ENCODE measurements around the gene SELENOO.

Gene SELENOO

GRCh38 chr22:50250555-50251476 is 50.0 kb downstream of the SELENOO start, which contains the start of gene HDAC10:
Gene HDAC10 (minus strand): TSS chr22:50251265. CDS start chr22:50251032, 233 bp downstream.
- Histone ChIP-seq H3K79me1 (replicated peaks; ENCODE audit: low read length, poor library complexity, severe bottlenecking) (peaks cover 32% of the 10 kb centered on the region), H2BK15ac (ENCODE audit: low read depth, poor library complexity, severe bottlenecking) (no peak within 1 kb of the TSS), H3K18ac (ENCODE audit: low read depth in 1 of 2, low read length in 2 of 2) (peak within 1 kb of the TSS; percentile 84 to 94), H2AK5ac (ENCODE audit: low read length, severe bottlenecking) (peak within 1 kb of the TSS; percentile 58), H3K23ac (ENCODE audit: low read length in 2 of 2) (peak within 1 kb of the TSS in 1 of 2 experiments; percentile 61), H2BK120ac (ENCODE audit: low read depth, low read length) (peak within 1 kb of the TSS; percentile 61), H3K4me2 (ENCODE audit: low read length, poor library complexity, severe bottlenecking) (peak within 1 kb of the TSS; percentile 94), H3K9ac (ENCODE audit: low read length) (peak within 1 kb of the TSS; percentile 93), H3K27ac (ENCODE audit: low read length, poor library complexity, severe bottlenecking) (peak within 1 kb of the TSS; percentile 13), H4K8ac (ENCODE audit: low read length) (peak within 1 kb of the TSS; percentile 85), H2AFZ (ENCODE audit: low read depth, low read length) (peak within 1 kb of the TSS; percentile 67), H3K9me3 (ENCODE audit: control insufficient read depth, low read length) (no peaks in the 10 kb centered on the region), H3K14ac (ENCODE audit: low read length in 2 of 2) (peak within 1 kb of the TSS in 1 of 2 experiments; percentile 93), H4K91ac (ENCODE audit: low read length) (peak within 1 kb of the TSS; percentile 47), H3K27me3 (ENCODE audit: control insufficient read depth in 1 of 2, insufficient read depth in 1 of 2, low read length in 2 of 2) (no peaks in the 10 kb centered on the region), H3K36me3 (ENCODE audit: control insufficient read depth in 1 of 2, insufficient read depth in 2 of 2, low read depth in 1 of 2, low read length in 2 of 2) (peaks cover 23 to 78% of the 10 kb centered on the region in 2 experiments), H2BK5ac (ENCODE audit: low read depth, low read length, poor library complexity, severe bottlenecking) (peak within 1 kb of the TSS; percentile 20), H2BK12ac (ENCODE audit: low read length in 2 of 2) (peak within 1 kb of the TSS in 1 of 2 experiments; percentile 49), H3K4ac (ENCODE audit: low read depth in 1 of 2, low read length in 2 of 2) (peak within 1 kb of the TSS; percentile 71 to 95), H3K4me1 (ENCODE audit: control insufficient read depth, insufficient read depth, low read depth, low read length) (peaks cover 38% of the 10 kb centered on the region), H3K4me3 (ENCODE audit: insufficient read depth in 1 of 2, low read depth in 1 of 2, low read length in 2 of 2) (peak within 1 kb of the TSS; percentile 78 to 87)
- peak; percentile 85 for DNase-seq
- WGBS, result under 1% methylated on average over 72 of the region's 81 CpGs

- no peak overlapping the region for H3K14ac ChIP-seq (ENCODE audit: low read length in 2 of 2)
- peaks cover 15 to 77% of the 10 kb centered on the region in 2 experiments for H3K36me3 ChIP-seq (ENCODE audit: control insufficient read depth in 1 of 2, insufficient read depth in 2 of 2, low read depth in 1 of 2, low read length in 2 of 2)
- peak overlapping the region; percentile 5 to 89 for H3K18ac ChIP-seq (ENCODE audit: low read depth in 1 of 2, low read length in 2 of 2)
- peak overlapping the region; percentile 78 to 87 for H3K4me3 ChIP-seq (ENCODE audit: insufficient read depth in 1 of 2, low read depth in 1 of 2, low read length in 2 of 2)
- no peak overlapping the region for H2BK15ac ChIP-seq (ENCODE audit: low read depth, poor library complexity, severe bottlenecking)
- no peak overlapping the region for H3K23ac ChIP-seq (ENCODE audit: low read length in 2 of 2)
- WGBS, result 19% methylated on average over 36 of the region's 36 CpGs
- peak overlapping the region; percentile 94 for H3K4me2 ChIP-seq (ENCODE audit: low read length, poor library complexity, severe bottlenecking)
- H4K8ac ChIP-seq (ENCODE audit: low read length), result peak overlapping the region; percentile 85
- no peak overlapping the region for H2AFZ ChIP-seq (ENCODE audit: low read depth, low read length)
- peak overlapping the region; percentile 19 for H4K91ac ChIP-seq (ENCODE audit: low read length)
- H2BK5ac ChIP-seq (ENCODE audit: low read depth, low read length, poor library complexity, severe bottlenecking), result peak overlapping the region; percentile 20
- no peak for DNase-seq
- no peak overlapping the region for H2AK5ac ChIP-seq (ENCODE audit: low read length, severe bottlenecking)
- no peak overlapping the region for H2BK12ac ChIP-seq (ENCODE audit: low read length in 2 of 2)
- peak overlapping the region in 1 of 2 experiments; percentile 5 for H3K4ac ChIP-seq (ENCODE audit: low read depth in 1 of 2, low read length in 2 of 2)
- no peaks in the 10 kb centered on the region for H3K27me3 ChIP-seq (ENCODE audit: control insufficient read depth in 1 of 2, insufficient read depth in 1 of 2, low read length in 2 of 2)
- peaks cover 34% of the 10 kb centered on the region for H3K4me1 ChIP-seq (ENCODE audit: control insufficient read depth, insufficient read depth, low read depth, low read length)
- no peaks in the 10 kb centered on the region for H3K9me3 ChIP-seq (ENCODE audit: control insufficient read depth, low read length)
- H3K9ac ChIP-seq (ENCODE audit: low read length), result peak overlapping the region; percentile 93
- H2BK120ac ChIP-seq (ENCODE audit: low read depth, low read length), result no peak overlapping the region
- H3K27ac ChIP-seq (ENCODE audit: low read length, poor library complexity, severe bottlenecking), result no peak overlapping the region
- peaks cover 32% of the 10 kb centered on the region for H3K79me1 ChIP-seq (replicated peaks; ENCODE audit: low read length, poor library complexity, severe bottlenecking)
Observed at GRCh38 chr22:50251477-50252081, 50.8 kb downstream of the SELENOO start.

GRCh38 chr22:50252082-50253045 is 51.6 kb downstream of the SELENOO start:
- Histone ChIP-seq H3K4me1 (ENCODE audit: control insufficient read depth, insufficient read depth, low read depth, low read length) (peaks cover 34% of the 10 kb centered on the region), H4K91ac (ENCODE audit: low read length) (no peak overlapping the region), H3K36me3 (ENCODE audit: control insufficient read depth in 1 of 2, insufficient read depth in 2 of 2, low read depth in 1 of 2, low read length in 2 of 2) (peaks cover 12 to 77% of the 10 kb centered on the region in 2 experiments), H3K27ac (ENCODE audit: low read length, poor library complexity, severe bottlenecking) (no peak overlapping the region), H2BK5ac (ENCODE audit: low read depth, low read length, poor library complexity, severe bottlenecking) (no peak overlapping the region), H3K4ac (ENCODE audit: low read depth in 1 of 2, low read length in 2 of 2) (no peak overlapping the region), H2AK5ac (ENCODE audit: low read length, severe bottlenecking) (no peak overlapping the region), H3K18ac (ENCODE audit: low read depth in 1 of 2, low read length in 2 of 2) (no peak overlapping the region), H3K4me2 (ENCODE audit: low read length, poor library complexity, severe bottlenecking) (no peak overlapping the region), H3K9ac (ENCODE audit: low read length) (no peak overlapping the region), H2BK120ac (ENCODE audit: low read depth, low read length) (no peak overlapping the region), H3K14ac (ENCODE audit: low read length in 2 of 2) (no peak overlapping the region), H2BK15ac (ENCODE audit: low read depth, poor library complexity, severe bottlenecking) (no peak overlapping the region), H3K4me3 (ENCODE audit: insufficient read depth in 1 of 2, low read depth in 1 of 2, low read length in 2 of 2) (peak overlapping the region in 1 of 2 experiments; percentile 87), H2BK12ac (ENCODE audit: low read length in 2 of 2) (no peak overlapping the region), H3K9me3 (ENCODE audit: control insufficient read depth, low read length) (no peaks in the 10 kb centered on the region), H3K23ac (ENCODE audit: low read length in 2 of 2) (no peak overlapping the region), H4K8ac (ENCODE audit: low read length) (no peak overlapping the region), H3K27me3 (ENCODE audit: control insufficient read depth in 1 of 2, insufficient read depth in 1 of 2, low read length in 2 of 2) (no peaks in the 10 kb centered on the region), H3K79me1 (replicated peaks; ENCODE audit: low read length, poor library complexity, severe bottlenecking) (peaks cover 34% of the 10 kb centered on the region), H2AFZ (ENCODE audit: low read depth, low read length) (no peak overlapping the region)
- DNase-seq, result peak; percentile 75
- WGBS, result 69% methylated on average over 24 of the region's 25 CpGs
